HuH-7 (cell line): ENCODE results near the gene GLYAT.

Experiments used
- DNase-seq: peaks from one replicate; pipeline ENCODE4 v3.0.0; 2011; ENCODE audit warnings: low spot score

GLYAT gene, protein sequence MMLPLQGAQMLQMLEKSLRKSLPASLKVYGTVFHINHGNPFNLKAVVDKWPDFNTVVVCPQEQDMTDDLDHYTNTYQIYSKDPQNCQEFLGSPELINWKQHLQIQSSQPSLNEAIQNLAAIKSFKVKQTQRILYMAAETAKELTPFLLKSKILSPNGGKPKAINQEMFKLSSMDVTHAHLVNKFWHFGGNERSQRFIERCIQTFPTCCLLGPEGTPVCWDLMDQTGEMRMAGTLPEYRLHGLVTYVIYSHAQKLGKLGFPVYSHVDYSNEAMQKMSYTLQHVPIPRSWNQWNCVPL

GRCh38 chr11:58731819-58732218 lies at the start of gene GLYAT:
Gene GLYAT (minus strand): TSS chr11:58731943. CDS start chr11:58724496, 7,447 bp downstream.
- DNase-seq: no peak

GRCh38 chr11:58781345-58781744 lies 49.6 kb upstream of the GLYAT start:
- no peak for DNase-seq

DNA sequence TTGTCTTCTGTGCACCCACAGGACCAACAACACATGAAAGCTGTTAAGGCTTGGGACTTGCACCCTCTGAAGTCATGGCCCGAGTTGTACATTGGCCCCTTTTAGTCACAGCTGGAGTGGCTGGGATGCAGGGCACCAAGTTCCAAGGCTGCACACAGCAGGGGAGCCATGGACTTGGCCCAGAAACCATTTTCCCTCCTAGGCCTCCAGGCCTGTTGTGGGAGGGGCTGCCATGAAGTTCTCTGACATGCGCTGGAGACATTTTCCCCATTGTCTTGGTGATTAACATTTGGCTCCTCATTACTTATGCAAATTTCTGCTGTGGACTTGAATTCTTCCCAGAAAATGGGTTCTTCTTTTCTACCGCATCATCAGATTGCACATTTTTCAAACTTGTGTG lies 48.8 kb upstream of the GLYAT start:
- DNase-seq: no peak

DNA sequence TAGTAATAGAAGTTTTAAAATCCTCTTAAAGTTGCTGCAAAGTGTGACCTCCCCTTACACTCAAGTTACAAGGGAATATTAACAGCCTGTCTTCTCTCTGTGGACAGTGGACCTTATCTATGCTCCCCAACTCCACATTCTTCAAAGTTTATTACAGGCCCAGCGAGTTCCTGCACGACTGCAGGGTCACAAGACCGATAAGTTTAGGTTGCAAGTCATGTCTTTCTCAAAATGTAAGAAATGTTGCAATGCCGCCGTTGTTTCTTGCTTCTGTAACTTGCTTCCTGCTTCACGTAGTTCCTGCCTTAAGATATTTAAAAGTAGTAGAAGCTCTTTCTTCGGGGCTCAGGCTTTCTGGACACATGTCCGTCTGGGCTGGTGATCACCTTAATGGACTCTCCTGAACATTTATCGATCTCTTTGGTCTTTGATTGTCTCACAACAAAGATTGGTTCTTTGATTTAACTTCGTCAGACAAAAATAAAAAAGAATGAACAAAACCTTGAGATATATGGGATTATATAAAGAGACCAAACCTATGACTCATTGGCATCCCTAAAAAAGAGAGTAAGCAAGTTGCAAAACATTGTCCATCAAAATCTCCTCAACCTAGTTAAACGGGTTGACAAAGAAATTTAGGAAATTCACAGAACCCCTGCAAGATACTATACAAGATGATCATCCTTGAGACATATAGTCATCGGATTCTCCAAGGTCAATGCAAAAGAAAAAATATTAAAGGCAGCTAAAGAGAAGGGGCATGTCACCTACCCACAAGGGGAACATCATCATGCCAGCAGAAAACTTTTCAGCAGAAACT lies 45.4 kb upstream of the GLYAT start:
- DNase-seq: no peak

DNA sequence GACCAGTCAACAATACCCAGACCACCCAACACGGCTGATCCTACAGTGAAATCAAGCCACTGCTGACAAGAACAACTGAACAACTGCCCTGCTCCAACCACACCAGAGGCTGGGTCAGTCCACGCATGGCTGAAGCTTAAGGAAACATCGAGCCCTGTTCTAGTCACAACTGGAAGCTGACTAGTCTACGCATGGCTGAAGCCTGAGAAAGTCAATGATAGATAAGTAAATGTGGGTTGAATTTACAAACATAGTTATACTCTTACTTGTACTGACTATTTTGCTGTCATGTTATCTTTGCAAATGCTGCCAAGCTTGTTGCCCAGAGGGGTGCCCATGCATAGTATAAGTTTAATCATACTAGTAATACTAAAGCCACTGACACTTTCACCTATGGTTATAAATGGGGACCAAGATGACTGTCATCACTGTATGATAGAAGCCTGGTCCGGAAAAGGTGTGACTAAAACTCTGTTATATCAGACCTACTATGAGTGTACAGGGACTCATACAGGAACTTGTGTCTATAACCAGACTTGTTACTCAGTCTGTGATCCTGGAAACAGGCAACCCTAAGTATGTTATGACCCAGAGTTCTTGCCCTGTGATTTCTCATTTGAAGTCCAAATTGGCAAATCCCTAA lies 43.4 kb upstream of the GLYAT start:
- DNase-seq: no peak

GRCh38 chr11:58774164-58774593 lies 42.4 kb upstream of the GLYAT start:
- no peak for DNase-seq

DNA sequence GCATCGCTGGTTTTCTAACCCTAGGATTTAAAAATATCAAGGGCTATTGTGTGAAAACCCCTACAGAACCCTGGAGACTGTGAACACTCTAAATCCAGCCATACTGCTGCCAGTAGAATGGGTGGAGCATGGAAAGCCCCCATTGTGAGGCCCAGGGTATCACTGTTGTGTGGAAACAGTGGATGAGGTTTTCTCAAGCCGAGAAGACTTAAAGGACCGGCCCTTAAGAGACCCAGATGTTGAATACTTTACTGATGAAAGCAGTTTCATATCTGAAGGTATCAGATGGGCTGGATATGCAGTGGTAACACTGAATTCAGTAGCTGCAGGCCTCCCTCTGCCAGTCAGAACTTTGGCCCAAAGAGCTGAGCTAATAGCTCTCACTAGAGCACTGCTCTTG lies 41.6 kb upstream of the GLYAT start:
- no peak for DNase-seq

GRCh38 chr11:58772329-58773285 lies 40.9 kb upstream of the GLYAT start:
- DNase-seq: no peak

DNA sequence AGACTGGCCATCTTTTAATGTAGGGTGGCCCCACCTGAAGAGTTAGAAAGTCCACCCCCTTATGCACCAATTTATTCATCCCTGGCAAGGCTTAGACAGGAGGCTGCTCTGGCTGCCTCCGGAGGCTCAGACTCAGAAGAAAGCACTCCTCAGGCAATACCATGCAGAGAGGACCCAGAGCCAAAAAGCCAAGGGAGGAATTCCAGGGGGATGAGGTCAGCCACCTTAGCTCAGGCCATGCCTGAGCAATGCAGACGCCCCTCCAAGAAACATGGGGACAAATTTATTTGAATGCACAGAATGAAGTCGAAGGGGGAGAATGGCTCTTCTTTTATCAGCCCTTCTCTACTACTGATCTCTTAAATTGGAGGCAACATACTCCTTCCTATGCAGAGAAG lies 39.7 kb upstream of the GLYAT start:
- no peak for DNase-seq

- DNase-seq: no peak
Measured at GRCh38 chr11:58770627-58771457, 39.1 kb upstream of the GLYAT start.

DNA sequence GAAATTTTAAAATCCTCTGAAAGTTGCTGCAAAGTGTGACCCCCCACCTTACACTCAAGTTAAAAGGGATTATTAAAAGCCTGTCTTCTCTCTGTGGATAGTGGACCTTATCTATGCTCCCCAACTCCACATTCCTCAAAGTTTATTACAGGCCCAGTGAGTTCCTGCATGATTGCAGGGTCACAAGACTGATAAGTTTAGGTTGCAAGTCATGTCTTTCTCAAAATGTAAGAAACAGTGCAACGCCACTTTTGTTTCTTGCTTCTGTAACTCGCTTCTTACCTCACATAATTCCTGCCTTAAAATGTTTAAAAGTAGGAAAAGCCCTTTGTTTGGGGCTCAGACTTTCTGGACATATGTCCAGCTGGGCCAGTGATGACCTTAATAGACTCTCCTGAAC lies 38.4 kb upstream of the GLYAT start:
- no peak for DNase-seq

DNA sequence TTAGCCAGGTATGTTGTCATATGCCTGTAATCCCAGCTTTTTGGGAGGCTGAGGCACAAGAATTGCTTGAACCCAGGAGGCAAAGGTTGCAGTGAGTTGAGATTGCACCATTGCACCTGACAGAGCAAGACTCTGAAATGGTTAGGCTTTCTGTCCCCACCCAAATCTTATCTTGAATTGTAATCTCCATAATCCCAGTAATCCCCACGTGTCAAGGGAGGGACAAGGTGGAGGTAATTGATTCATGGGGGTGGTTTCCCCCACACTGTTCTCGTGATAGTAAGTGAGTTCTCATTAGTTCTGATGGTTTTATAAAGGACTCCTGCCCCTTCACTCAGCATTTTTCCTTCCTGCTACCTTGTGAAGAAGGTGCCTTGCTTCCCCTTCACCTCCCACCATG lies 37.6 kb upstream of the GLYAT start:
- DNase-seq: no peak

DNA sequence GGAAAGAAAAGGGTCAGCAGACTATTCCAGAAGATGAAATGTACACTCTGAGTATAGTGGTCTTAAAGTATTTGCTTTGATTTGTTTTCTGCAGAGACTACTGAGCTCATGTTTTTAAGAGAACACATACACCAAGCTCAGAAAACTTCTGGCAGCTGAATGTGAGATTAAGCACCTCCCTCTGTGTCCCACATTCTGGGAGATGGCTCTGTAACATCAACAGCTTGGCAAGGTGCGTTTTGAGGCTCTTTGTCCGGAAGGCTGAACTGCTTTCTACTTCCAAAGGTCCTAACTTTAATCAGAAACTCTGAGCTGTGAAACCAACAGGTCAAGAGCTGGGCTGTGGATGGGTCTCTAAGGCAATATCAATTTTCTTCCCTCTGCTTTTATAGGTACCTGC lies 36.4 kb upstream of the GLYAT start:
- DNase-seq: no peak

- no peak for DNase-seq
Measured at GRCh38 chr11:58765078-58765477, 33.3 kb upstream of the GLYAT start.

- DNase-seq: no peak
Measured at GRCh38 chr11:58763120-58763490, 31.4 kb upstream of the GLYAT start.

GRCh38 chr11:58762284-58763119 lies 30.8 kb upstream of the GLYAT start:
- DNase-seq: no peak

DNA sequence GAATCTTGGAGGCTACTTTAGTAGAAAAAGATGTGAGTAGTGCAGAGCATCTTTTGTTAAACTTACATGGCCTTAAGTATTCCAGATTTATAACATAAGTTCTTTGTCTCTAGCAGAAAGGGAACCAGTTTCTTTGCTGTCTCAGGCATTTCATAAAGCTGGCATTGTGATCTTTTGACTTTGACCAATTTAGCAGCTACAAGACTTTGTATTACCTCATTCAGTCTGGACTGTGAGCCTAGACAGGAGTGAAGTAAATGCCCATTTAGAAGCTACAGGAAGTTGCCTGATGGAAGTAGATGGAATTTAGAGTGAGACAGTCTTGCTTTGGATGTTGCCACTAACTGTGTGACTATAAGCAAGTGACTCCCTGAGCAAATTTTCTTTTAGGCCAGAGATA lies 25.7 kb upstream of the GLYAT start:
- DNase-seq: no peak

DNA sequence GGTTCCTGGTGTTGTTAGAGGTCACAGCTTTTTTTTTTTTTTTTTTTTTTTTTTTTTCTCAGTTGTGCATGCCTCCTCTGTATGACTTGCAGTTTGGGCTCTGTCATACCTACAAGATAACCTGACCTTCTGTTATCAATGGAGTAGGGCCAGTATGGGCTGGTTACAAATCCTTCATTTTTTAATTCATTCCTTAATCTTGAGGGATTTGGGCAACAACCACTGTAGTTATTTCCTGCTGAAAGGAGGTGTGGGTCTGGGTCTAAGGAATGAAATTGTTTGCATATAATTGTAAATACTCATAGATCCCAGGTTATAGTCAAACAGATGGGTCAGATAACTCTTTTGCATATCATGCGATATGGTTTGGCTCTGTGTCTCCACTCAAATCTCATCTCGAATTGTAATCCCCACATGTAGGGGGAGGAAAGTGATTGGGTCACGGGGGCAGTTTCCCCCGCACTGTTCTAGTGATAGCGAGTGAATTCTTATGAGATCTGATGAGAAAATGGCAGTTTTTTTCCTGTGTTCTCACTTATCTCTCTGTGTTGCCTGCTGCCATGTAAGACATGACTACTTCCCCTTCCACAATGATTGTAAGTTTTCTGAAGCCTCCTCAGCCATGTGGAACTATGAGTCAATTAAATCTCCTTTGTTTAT lies 14.1 kb upstream of the GLYAT start:
- DNase-seq: no peak

- no peak for DNase-seq
Measured at GRCh38 chr11:58744988-58745704, 13.4 kb upstream of the GLYAT start.
